Measurements from ENCODE around the gene GPR149.
A peak's percentile ranks its signal among the peaks of the same experiment; 100 is the strongest.
"Not testable (repeated sequence)": the region's sequence is repeated elsewhere in the genome, so short reads cannot be mapped to it uniquely, and the experiment has no call there.

The GPR149 gene, protein sequence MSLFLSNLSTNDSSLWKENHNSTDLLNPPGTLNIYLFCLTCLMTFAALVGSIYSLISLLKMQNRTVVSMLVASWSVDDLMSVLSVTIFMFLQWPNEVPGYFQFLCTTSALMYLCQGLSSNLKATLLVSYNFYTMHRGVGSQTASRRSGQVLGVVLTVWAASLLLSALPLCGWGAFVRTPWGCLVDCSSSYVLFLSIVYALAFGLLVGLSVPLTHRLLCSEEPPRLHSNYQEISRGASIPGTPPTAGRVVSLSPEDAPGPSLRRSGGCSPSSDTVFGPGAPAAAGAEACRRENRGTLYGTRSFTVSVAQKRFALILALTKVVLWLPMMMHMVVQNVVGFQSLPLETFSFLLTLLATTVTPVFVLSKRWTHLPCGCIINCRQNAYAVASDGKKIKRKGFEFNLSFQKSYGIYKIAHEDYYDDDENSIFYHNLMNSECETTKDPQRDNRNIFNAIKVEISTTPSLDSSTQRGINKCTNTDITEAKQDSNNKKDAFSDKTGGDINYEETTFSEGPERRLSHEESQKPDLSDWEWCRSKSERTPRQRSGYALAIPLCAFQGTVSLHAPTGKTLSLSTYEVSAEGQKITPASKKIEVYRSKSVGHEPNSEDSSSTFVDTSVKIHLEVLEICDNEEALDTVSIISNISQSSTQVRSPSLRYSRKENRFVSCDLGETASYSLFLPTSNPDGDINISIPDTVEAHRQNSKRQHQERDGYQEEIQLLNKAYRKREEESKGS

GRCh38 chr3:154430014-154430413 is at the start of gene GPR149:
TSS of gene GPR149 (minus strand) at chr3:154430190. CDS start at chr3:154429615, 575 bp downstream.
- no peak for DNase-seq

DNA sequence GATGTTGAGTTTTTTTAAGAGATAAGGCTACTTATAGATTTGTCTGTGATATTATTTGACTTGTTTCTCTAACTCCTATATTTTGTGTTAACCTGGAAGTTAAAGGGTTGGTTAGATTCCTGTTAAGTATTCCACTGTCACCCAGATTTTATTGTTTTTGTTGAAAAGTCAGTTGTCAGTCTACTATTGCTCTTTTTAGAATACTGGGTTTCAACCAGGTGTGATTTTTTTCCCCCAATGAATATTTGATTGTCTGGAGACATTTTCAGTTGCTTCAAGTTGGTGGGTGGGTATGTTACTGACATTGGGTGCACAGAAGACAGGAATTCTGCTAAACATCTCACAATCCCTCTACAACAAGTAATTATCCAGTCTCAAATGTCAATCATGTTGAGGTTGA is 43.8 kb upstream of the GPR149 start:
- no peak for DNase-seq

- DNase-seq, result no peak
Observed at GRCh38 chr3:154469585-154469984, 39.6 kb upstream of the GPR149 start.

DNA sequence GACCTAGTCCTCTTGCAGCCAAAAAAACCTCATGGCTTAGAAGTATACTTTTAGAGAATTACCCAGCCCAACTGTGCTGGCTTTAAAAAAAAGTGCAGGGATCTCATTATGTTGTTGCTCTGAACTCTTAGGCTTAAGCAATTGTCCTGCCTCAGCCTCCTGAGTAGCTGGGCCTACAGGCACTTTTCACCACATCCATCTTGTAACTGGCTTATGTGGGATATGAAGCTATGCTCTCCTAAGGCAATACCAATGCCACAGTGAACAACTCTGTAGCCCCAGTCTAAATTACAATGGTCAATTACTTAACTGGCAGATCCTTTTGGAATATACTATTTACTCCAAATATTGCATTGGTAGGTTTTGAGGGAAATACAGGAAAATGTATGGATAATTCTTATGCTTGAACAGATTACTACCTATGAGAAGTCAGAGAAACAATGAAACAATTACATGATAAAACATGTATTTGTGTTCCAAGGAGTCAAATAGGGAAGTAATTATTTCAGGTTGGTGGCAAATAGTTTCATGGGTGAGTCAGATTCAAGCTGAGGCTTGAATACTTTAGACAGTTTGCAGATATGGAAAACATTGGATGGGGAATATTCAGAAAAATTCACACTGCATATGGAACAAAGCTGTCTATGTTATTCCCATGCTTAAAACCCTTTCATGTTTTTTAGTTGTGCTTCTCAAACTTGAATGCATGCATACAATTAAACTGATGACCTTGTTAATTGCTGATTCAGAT is 34.6 kb upstream of the GPR149 start:
- no peak for DNase-seq

DNA sequence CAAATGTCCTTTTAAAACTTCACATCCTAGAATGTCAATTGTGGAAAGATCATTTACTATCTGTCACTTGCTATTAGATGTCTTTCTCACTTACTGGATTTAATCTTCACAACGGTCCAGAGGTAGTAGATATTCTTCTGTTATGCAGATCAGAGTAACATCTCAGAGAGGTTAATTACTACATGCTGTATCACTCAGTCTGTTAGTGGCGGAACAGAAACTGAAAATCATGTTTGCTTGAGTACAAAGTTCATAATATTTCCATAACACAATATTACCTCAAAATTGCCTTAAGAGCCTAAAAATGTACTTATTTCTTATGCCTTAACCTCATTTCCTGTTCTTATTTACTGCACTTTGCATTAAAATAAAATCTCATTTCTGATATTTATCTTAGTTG is 28.6 kb upstream of the GPR149 start:
- DNase-seq, result no peak

- DNase-seq, result not testable (repeated sequence)
Observed at GRCh38 chr3:154439081-154439480, 9.1 kb upstream of the GPR149 start.

DNA sequence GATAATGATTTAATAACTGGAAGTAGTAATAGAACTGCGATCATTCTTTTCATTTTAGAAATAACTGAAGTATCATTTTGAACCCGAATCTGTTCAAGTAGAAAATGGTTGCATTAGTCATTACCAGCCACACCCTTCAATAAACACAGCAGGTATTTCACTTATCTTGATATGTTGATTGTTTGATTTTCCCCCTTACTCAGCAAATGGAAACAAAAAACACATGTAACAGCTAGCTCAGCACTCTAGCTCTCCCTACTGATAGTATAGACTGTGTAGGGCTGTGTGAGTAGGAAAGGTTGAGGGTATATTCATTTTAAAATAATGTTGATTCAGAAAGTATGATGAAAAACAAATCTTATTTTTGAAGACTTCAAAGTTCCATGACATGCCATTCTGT is 1.1 kb upstream of the GPR149 start:
- no peak for DNase-seq

- DNase-seq, result no peak
Observed at GRCh38 chr3:154428286-154429206, 1.4 kb downstream of the GPR149 start.

- DNase-seq, result no peak
Observed at GRCh38 chr3:154427685-154428285, 2.2 kb downstream of the GPR149 start.

- no peak for DNase-seq
Observed at GRCh38 chr3:154422694-154423093, 7.3 kb downstream of the GPR149 start.

GRCh38 chr3:154421083-154421482 is 8.9 kb downstream of the GPR149 start:
- DNase-seq, result no peak

DNA sequence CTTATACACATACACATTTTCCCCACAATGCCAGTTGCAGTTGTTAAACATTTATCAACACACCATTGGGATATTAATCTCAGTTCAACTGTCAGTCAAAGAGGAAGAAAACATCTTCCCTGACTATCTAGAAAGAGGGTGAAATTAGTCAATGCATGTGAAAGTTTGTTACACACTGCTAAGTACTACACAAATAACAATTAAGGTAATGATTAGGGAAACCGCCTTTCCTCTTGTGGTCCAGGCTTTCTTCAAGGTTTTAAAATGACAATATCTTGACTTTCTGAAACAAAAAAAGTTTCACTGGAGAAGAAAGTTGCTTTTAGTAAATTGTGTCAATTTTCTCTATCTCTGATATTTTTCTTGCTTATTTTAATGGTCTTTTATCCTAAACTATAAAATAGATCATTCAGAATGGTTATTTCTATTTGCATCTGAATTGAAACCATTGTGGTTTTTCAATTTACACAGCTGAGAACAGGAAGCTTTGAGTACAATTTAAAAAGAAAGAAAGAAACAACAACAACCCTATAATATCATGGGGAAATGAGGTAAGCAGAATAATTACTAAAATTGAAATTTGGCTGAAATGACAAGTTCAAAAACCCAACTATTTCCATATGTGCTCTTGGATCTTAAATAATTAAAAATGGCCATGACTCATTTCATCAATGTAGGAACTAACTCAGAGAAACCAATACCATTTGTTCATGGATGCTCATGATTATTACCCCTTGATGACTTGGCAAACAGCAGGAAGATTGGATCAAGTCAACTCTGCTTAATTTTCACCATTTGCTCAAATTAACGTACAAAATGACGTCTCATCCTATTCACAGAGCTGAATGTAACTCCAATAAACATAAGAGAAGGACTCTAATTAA is 31.7 kb downstream of the GPR149 start:
- DNase-seq, result peak; percentile 49

GRCh38 chr3:154389861-154390260 is 40.1 kb downstream of the GPR149 start:
- no peak for DNase-seq

GRCh38 chr3:154384479-154384878 is 45.5 kb downstream of the GPR149 start:
- DNase-seq, result no peak

- DNase-seq, result no peak
Observed at GRCh38 chr3:154378311-154378710, 51.7 kb downstream of the GPR149 start.

DNA sequence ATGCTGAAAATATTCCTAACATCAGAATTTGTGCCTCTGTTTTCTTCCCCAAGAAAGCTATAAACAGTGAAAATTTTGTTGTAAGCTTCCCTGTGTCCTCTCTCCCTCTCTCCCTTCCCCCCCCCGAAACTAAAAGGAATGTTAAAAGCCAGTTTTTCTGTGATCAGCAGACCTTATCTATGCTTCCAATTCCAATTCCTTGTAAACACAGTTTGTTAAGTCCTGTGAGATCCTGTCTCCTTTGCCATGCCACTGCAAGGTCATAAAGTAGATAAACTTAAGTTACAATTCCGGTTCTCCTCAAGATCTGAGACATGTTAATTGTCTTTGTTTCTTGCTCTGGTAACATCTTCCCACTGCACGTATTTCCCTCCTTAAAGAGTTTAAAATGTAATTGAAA is 62.8 kb downstream of the GPR149 start:
- no peak for DNase-seq

DNA sequence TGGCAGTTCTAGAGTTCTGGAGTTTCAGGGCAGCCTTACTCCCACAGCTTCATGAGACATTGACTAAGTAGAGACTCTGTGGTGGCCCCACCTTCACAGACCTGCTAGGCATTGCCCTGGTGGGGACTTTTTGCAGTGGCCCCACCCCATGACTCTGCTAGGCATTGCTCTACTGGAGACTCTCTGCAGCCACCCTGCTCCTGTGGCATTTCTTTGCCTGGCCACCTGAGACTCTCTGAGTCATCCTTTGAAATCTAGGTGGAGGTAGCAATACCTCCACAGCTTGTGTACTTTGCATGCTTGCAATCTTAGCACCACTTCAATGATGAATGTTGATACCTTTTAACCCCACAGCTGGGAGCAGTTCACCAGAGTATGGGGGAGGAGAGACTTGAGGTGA is 65.1 kb downstream of the GPR149 start:
- no peak for DNase-seq

DNA sequence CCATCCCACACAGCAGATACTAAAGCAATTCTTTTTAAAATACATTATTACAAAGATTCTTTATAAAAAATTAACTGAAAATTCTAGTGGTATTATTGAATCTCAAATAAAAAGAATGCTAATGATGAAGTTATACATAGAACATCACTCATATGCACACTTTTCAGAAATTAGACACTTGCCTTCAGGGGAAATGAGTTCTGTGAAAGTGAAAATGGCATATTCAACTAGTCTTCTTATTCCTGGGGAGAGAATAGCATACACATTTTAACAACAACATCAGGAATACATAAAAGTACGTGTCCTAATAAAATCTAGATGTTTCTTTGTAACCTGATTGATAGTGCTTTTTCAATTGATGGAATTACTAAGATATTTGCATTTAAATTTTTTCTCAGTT is 68.9 kb downstream of the GPR149 start:
- no peak for DNase-seq

DNA sequence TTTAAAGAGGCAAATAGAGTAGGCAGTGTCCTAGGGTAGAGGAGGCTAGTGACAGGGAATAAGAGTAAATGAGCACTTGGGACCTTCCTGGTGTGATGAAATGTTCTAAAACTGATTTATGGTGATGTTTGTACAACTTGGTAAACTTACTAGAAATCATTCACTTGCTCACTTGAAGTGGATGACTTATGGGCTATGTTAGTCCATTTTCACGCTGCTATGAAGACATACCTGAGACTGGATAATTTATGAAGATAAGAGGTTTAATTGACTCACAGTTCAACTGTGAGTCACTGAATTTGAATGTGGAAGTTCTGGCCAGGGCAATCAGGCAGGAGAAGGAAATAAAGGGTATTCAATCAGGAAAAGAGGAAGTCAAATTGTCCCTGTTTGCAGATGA is 74.0 kb downstream of the GPR149 start:
- no peak for DNase-seq

DNA sequence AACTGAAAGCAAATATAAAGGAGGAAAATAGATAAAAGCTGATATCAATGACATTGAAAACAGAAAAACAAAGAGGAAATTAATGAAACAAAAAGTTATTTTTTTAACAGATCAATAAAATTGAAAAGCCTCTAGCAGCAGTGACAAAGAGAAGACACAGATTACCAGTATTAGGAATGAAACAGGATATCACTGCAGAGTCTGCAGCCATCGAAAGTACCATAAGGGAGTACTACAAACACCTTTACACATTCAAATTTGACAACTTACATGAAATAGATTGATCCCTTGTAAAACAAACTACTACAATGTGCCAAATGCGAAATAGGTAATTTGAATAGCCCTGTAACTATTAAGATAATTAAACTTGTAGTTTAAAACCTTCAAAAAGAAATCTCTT is 80.8 kb downstream of the GPR149 start:
- DNase-seq, result no peak
